OCI-LY3 (cell line): ENCODE measurements around the gene CYP27B1.

Experiments used
- H2AFZ ChIP-seq: fragments of 200-600, 300-600 bp; shearing (Covaris generic); 2 replicates; pipeline ENCODE4 v1.6.0; 2014; ENCODE audit warnings: antibody characterized with exemption, low read depth, low read length
- H3K27ac ChIP-seq: fragments of 200-600, 300-600 bp; sonication (generic); 2 replicates; pipeline ENCODE4 v1.5.1; 2014; ENCODE audit warnings: mild to moderate bottlenecking, low read length, moderate library complexity, mixed read lengths
- H3K27me3 ChIP-seq: fragments of 200-600, 300-600 bp; sonication (generic); 2 replicates; pipeline ENCODE4 v1.6.1; 2014; ENCODE audit warnings: low read depth, low read length, mixed read lengths
- H3K36me3 ChIP-seq: fragments of 200-600, 300-600 bp; sonication (generic); replicated peaks from 2 replicates; pipeline ENCODE3; 2014; ENCODE audit warnings: low read depth, low read length, mixed read lengths
- H3K4me1 ChIP-seq: fragments of 300-600, 200-600 bp; sonication (generic); 2 replicates; pipeline ENCODE4 v1.6.1; 2014; ENCODE audit warnings: low read length, mixed read lengths
- H3K4me2 ChIP-seq: fragments of 200-600, 300-600 bp; sonication (generic); 2 replicates; pipeline ENCODE4 v1.6.1; 2014; ENCODE audit warnings: low read length, mixed read lengths
- H3K4me3 ChIP-seq: fragments of 300-600, 200-600 bp; sonication (generic); 2 replicates; pipeline ENCODE4 v1.5.1; 2014; ENCODE audit warnings: antibody characterized with exemption, mild to moderate bottlenecking, low read length, moderate library complexity
- H3K79me2 ChIP-seq: fragments of 300-600, 200-600 bp; shearing (Covaris generic); 2 replicates; pipeline ENCODE4 v1.6.1; 2014; ENCODE audit warnings: mild to moderate bottlenecking, low read length, mixed read lengths
- H3K9ac ChIP-seq: fragments of 300-600, 200-600 bp; shearing (Covaris generic); 2 replicates; pipeline ENCODE4 v1.6.0; 2014; ENCODE audit warnings: mild to moderate bottlenecking, low read length, moderate library complexity
- H3K9me3 ChIP-seq: fragments of 200-600, 300-600 bp; shearing (Covaris generic); 2 replicates; pipeline ENCODE4 v1.6.1; 2014; ENCODE audit warnings: low read length, mixed read lengths; ENCODE audit not compliant: insufficient read depth
- H4K20me1 ChIP-seq: fragments of 200-600, 300-600 bp; sonication (generic); 2 replicates; pipeline ENCODE4 v1.6.1; 2016; ENCODE audit warnings: low read length, mixed read lengths; ENCODE audit not compliant: insufficient read depth
- EZH2phosphoT487 ChIP-seq: fragments of 200-600 bp; shearing (Covaris generic); IDR thresholded peaks from 2 replicates; pipeline ENCODE4 v1.6.1; 2018; ENCODE audit warnings: antibody characterized with exemption, mixed run types, low read depth
- TF ChIP-seq, protein P1 (sequence below): fragments of 200-600, 300-600 bp; sonication (generic); IDR thresholded peaks from 2 replicates; pipeline ENCODE4 v1.5.1; 2014; ENCODE audit warnings: antibody characterized with exemption, low read length, low read depth

Gene CYP27B1

DNA sequence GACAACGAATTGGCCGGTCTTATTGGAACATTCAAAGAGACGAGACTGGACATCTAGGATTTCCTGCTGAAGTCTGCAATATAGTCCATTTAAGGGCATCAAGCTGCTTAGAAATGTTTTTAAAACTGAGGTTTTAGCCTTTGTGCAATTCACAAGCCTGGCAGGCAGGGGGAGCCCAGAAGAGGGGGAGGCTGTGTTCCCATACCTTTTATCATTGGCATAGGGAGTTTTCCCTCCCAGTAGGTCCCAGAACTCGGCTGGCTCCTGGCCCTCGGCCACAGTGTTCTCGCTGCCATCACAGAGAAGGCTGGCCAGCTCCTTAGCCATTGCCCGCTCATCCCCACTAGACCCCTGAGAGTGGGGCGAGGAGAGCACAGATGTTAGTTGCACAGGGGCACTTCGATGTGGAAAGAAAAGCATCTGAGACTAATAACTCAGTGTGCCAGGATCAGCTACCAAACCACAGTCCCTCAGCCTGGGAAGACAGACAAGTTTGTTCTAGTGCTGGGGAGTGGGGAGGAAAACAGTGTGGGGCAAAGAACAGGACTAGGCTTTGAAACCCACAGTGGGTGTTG lies 36.5 kb upstream of the CYP27B1 start:
- Histone ChIP-seq H3K27me3 (no peaks in the 10 kb centered on the region), H3K79me2 (no peaks in the 10 kb centered on the region), H3K27ac (no peak overlapping the region), H3K9ac (no peak overlapping the region), H3K36me3 (peaks cover 23% of the 10 kb centered on the region), H3K4me3 (no peak overlapping the region), H4K20me1 (no peaks in the 10 kb centered on the region), H3K4me2 (no peak overlapping the region), H3K9me3 (no peaks in the 10 kb centered on the region), H3K4me1 (no peaks in the 10 kb centered on the region), H2AFZ (no peak overlapping the region)
- TF ChIP-seq, protein P1, sequence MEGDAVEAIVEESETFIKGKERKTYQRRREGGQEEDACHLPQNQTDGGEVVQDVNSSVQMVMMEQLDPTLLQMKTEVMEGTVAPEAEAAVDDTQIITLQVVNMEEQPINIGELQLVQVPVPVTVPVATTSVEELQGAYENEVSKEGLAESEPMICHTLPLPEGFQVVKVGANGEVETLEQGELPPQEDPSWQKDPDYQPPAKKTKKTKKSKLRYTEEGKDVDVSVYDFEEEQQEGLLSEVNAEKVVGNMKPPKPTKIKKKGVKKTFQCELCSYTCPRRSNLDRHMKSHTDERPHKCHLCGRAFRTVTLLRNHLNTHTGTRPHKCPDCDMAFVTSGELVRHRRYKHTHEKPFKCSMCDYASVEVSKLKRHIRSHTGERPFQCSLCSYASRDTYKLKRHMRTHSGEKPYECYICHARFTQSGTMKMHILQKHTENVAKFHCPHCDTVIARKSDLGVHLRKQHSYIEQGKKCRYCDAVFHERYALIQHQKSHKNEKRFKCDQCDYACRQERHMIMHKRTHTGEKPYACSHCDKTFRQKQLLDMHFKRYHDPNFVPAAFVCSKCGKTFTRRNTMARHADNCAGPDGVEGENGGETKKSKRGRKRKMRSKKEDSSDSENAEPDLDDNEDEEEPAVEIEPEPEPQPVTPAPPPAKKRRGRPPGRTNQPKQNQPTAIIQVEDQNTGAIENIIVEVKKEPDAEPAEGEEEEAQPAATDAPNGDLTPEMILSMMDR: peak; percentile 77
- no peak for TF ChIP-seq EZH2phosphoT487

DNA sequence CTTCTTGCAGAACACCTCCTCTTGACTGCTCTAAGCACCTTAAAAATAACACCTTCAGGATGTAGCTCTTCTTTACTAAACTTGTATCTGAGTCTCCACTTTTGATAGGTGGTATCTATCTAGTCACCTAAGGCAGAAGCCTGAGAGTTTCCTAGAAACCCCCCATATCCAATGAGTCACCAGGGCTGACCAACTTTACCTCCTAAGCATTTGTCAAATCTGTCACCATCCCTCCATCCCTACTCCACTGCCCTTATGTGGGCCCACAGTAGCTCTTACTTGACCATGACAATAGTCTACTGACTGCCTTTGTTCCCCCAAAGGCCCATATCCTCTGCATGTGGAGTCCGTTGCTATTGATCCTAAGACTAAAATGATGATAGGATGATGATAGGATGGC lies 35.7 kb upstream of the CYP27B1 start:
- Histone ChIP-seq H4K20me1 (no peaks in the 10 kb centered on the region), H3K27ac (no peak overlapping the region), H3K9ac (no peak overlapping the region), H3K4me1 (no peaks in the 10 kb centered on the region), H3K27me3 (no peaks in the 10 kb centered on the region), H3K4me2 (no peak overlapping the region), H3K79me2 (no peaks in the 10 kb centered on the region), H3K36me3 (peaks cover 18% of the 10 kb centered on the region), H3K4me3 (no peak overlapping the region), H2AFZ (no peak overlapping the region), H3K9me3 (no peaks in the 10 kb centered on the region)
- TF ChIP-seq EZH2phosphoT487: no peak
- TF ChIP-seq, protein P1: no peak

DNA sequence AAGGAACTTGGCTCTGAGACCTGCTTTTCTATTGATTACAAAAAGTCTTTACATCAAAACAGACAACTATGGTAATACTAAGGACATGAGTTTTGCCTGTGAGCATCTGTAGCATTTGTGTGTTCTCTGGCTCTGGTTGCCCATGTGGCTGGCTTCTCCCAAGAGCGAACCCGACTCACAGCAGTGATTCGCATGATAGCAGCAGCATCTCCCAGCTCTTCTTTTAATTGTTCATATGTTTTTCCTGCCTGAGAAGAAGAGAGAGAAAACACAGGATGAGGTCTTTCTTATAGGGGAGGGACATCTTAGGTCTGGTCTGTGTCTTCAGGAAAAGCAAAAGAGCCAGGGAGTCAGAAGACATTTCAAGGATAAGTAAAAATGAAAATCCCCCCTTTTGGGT lies 34.1 kb upstream of the CYP27B1 start:
- Histone ChIP-seq H3K9ac (no peak overlapping the region), H3K79me2 (no peaks in the 10 kb centered on the region), H3K36me3 (peaks cover 24% of the 10 kb centered on the region), H4K20me1 (no peaks in the 10 kb centered on the region), H3K27ac (no peak overlapping the region), H2AFZ (no peak overlapping the region), H3K4me2 (no peak overlapping the region), H3K27me3 (no peaks in the 10 kb centered on the region), H3K4me3 (no peak overlapping the region), H3K9me3 (no peaks in the 10 kb centered on the region), H3K4me1 (no peaks in the 10 kb centered on the region)
- TF ChIP-seq, protein P1: no peak
- TF ChIP-seq EZH2phosphoT487: no peak

DNA sequence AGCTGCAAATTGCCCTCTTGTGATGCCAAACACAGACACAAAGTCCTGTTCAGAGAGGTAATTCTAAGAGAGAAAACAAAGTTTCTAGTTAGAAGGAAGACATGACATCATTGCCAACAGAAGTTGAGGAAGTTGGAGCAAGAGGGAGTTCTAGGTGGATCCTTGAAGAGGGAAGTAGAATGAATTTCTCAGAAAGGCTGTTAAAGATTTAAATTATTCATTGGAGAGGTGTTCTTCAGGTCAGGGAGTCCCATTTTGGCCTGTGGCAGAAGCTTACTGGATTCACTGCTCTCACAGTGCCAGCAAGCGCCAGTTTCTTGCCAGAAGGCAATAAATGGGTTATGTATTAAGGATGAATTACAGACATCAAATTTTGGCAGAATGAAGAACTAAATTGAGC lies 31.1 kb upstream of the CYP27B1 start:
- no peak overlapping the region for H2AFZ ChIP-seq
- H3K36me3 ChIP-seq: peaks cover 34% of the 10 kb centered on the region
- no peaks in the 10 kb centered on the region for H4K20me1 ChIP-seq
- H3K9me3 ChIP-seq: no peaks in the 10 kb centered on the region
- no peak overlapping the region for H3K4me3 ChIP-seq
- H3K4me2 ChIP-seq: no peak overlapping the region
- H3K4me1 ChIP-seq: no peaks in the 10 kb centered on the region
- H3K27me3 ChIP-seq: no peaks in the 10 kb centered on the region
- no peak for TF ChIP-seq EZH2phosphoT487
- TF ChIP-seq, protein P1: no peak
- H3K9ac ChIP-seq: no peak overlapping the region
- no peaks in the 10 kb centered on the region for H3K79me2 ChIP-seq
- H3K27ac ChIP-seq: no peak overlapping the region
